Endothelial cell of umbilical vein (primary cell): ENCODE results near the gene AUH. TPM values are rescaled to one million over a fixed set of nuclear protein-coding genes. Genes with fewer than 3 reads are reported as not detected.

Experiments
- BruUV-seq: library from RNA; stranded (reverse); fragments of 400-500 nt; replicated peaks from 2 replicates; lab custom pipeline; 2021; lab: Mats Ljungman, UMichigan
- CTCF ChIA-PET: fragments of 300-600, 350-600 bp; sonication (Branson Sonifier 250); formaldehyde crosslinking; loops from one replicate; lab custom pipeline; 2021; ENCODE audit warnings: antibody characterized with exemption, inconsistent platforms; lab: Charles Lee
- POLR2A ChIA-PET: fragments of 300-600, 350-600 bp; sonication (Branson Sonifier 250); formaldehyde crosslinking; loops from one replicate; lab custom pipeline; 2021; ENCODE audit warnings: antibody characterized with exemption, inconsistent platforms; lab: Charles Lee
- DNase-seq: peaks from one replicate; pipeline ENCODE4 v3.0.0-alpha.2; 2011; ENCODE audit warnings: low read depth, low spot score
- FAIRE-seq: peaks from 2 replicates; lab custom pipeline; 2011; peaks lifted over from hg19 to GRCh38; lab: Jason Lieb, UNC
- H2AFZ ChIP-seq: 2 replicates; pipeline ENCODE4 v1.6.0; 2012; ENCODE audit warnings: low read depth, low read length, control low read depth, inconsistent platforms
- H3K27ac ChIP-seq: 2 replicates; pipeline ENCODE4 v1.5.1; 2011; ENCODE audit warnings: low read depth, mild to moderate bottlenecking, control low read depth, low read length, moderate library complexity; ENCODE audit not compliant: insufficient read depth
- H3K27me3 ChIP-seq, 2 experiments: 2 replicates each; pipeline versions ENCODE4 v1.6.0 to v1.6.1; 2011; ENCODE audit warnings: low read length in 2 of 2, mixed read lengths in 1 of 2; ENCODE audit not compliant: control insufficient read depth in 2 of 2, insufficient read depth in 2 of 2
- H3K36me3 ChIP-seq, 2 experiments: 2 replicates in 1 of 2; 3 replicates in 1 of 2; pipeline ENCODE4 v1.5.1; 2011; ENCODE audit warnings: low read length in 2 of 2, mild to moderate bottlenecking in 1 of 2, moderate library complexity in 1 of 2; ENCODE audit not compliant: control insufficient read depth in 2 of 2, insufficient read depth in 2 of 2; ENCODE audit errors: extremely low read depth in 1 of 2
- H3K4me1 ChIP-seq: 3 replicates; pipeline ENCODE4 v1.5.1; 2011; ENCODE audit warnings: mild to moderate bottlenecking, low read length; ENCODE audit not compliant: control insufficient read depth, insufficient read depth; ENCODE audit errors: extremely low read depth
- H3K4me2 ChIP-seq: 2 replicates; pipeline ENCODE4 v1.6.1; 2011; ENCODE audit warnings: low read length, control low read depth, mixed read lengths; ENCODE audit not compliant: insufficient read depth
- H3K4me3 ChIP-seq, 3 experiments: fragments of 200-600 bp in 1 of 3; sonication (generic), shearing (Covaris generic) in 1 of 3; replicated peaks in 1 of 3; 2 replicates each; pipeline ENCODE4 v1.5.1; 2011 to 2016; ENCODE audit warnings: control low read depth in 3 of 3, low read length in 3 of 3, mild to moderate bottlenecking in 2 of 3, inconsistent platforms in 1 of 3, low read depth in 1 of 3, moderate library complexity in 1 of 3; ENCODE audit not compliant: insufficient read depth in 1 of 3
- H3K79me2 ChIP-seq: 2 replicates; pipeline ENCODE4 v1.6.0; 2012; ENCODE audit warnings: low read length, inconsistent platforms; ENCODE audit not compliant: control insufficient read depth, insufficient read depth
- H3K9ac ChIP-seq: replicated peaks from 2 replicates; pipeline ENCODE3; 2011; ENCODE audit warnings: low read length, control low read depth; ENCODE audit not compliant: insufficient read depth; ENCODE audit errors: extremely low read depth
- H3K9me1 ChIP-seq: replicated peaks from 3 replicates; pipeline ENCODE4 v1.6.0; 2011; ENCODE audit warnings: mild to moderate bottlenecking, low read length; ENCODE audit not compliant: control insufficient read depth, insufficient read depth; ENCODE audit errors: extremely low read depth
- H3K9me3 ChIP-seq: replicated peaks from 2 replicates; pipeline ENCODE4 v1.5.1; 2012; ENCODE audit warnings: low read length, inconsistent platforms; ENCODE audit not compliant: control insufficient read depth, insufficient read depth
- H4K20me1 ChIP-seq: replicated peaks from 2 replicates; pipeline ENCODE3; 2011; ENCODE audit warnings: mild to moderate bottlenecking, low read length; ENCODE audit not compliant: control insufficient read depth, insufficient read depth; ENCODE audit errors: extremely low read depth
- EZH2 ChIP-seq: IDR thresholded peaks from 2 replicates; pipeline ENCODE4 v1.6.1; 2012; ENCODE audit warnings: borderline replicate concordance, low read depth, mild to moderate bottlenecking, moderate library complexity, low read length, inconsistent platforms; ENCODE audit not compliant: severe bottlenecking
- FOS ChIP-seq: IDR thresholded peaks from 2 replicates; pipeline ENCODE4 v1.6.1; 2011; ENCODE audit warnings: mild to moderate bottlenecking, low read length, moderate library complexity, borderline replicate concordance; ENCODE audit not compliant: insufficient read depth
- GATA2 ChIP-seq: IDR thresholded peaks from 2 replicates; pipeline ENCODE4 v1.7.0; 2011; ENCODE audit warnings: low read depth, mild to moderate bottlenecking, moderate library complexity, mixed read lengths, low read length; ENCODE audit not compliant: insufficient read length, insufficient read depth
- JUN ChIP-seq: IDR thresholded peaks from 2 replicates; pipeline ENCODE4 v1.6.1; 2011; ENCODE audit warnings: borderline replicate concordance, low read depth; ENCODE audit not compliant: insufficient read length, insufficient read depth
- MYC ChIP-seq: IDR thresholded peaks from one replicate; pipeline ENCODE4 v1.6.1; 2011; ENCODE audit warnings: mild to moderate bottlenecking, low read depth, low read length
- POLR2A ChIP-seq: IDR thresholded peaks from 2 replicates; pipeline ENCODE4 v1.6.1; 2012; ENCODE audit warnings: low read depth, mild to moderate bottlenecking, control low read depth, low read length
- POLR2AphosphoS5 ChIP-seq: IDR thresholded peaks from 2 replicates; pipeline ENCODE4 v1.6.1; 2012; ENCODE audit warnings: low read depth, mild to moderate bottlenecking, control low read depth, low read length, moderate library complexity; ENCODE audit not compliant: insufficient read depth
- dilution Hi-C: fragments of 300-500 bp; cut with MboI; formaldehyde crosslinking; loops from one replicate; pipeline ENCODE4 v1.15.0; 2019; ENCODE audit warnings: low sequenced_read_pairs; ENCODE audit not compliant: extremely low pct_ligation_motif_present
- intact Hi-C: fragments of 100-400 bp; cut with micrococcal nuclease; formaldehyde crosslinking; loops from one replicate; pipeline ENCODE4 v1.10.0; 2022
- polyA plus RNA-seq, 4 experiments: library from polyadenylated mRNA; depleted of rRNA in 3 of 4; stranded (reverse) in 3 of 4; unstranded in 1 of 4; fragments of >200 nt; gene quantifications; 2 replicates each; pipeline versions ENCODE4 v1.2.1 to v1.2.3, GENCODE V29; 2011 to 2012; ENCODE audit warnings: missing spikeins in 1 of 4
- total RNA-seq: library from RNA; stranded (reverse); gene quantifications from 2 replicates; pipeline ENCODE4 v1.2.3, GENCODE V29; 2021
- TF ChIP-seq, protein P1 (sequence below): IDR thresholded peaks from 2 replicates; pipeline ENCODE4 v1.6.1; 2011; ENCODE audit not compliant: insufficient read depth, insufficient read length
- TF ChIP-seq, protein P2 (sequence below), 2 donors: IDR thresholded peaks; 1 replicate in 1 of 2; 2 replicates in 1 of 2; pipeline ENCODE4 v1.5.1; 2011; ENCODE audit warnings: low read length in 2 of 2, mild to moderate bottlenecking in 2 of 2, moderate library complexity in 2 of 2, control low read depth in 1 of 2, inconsistent platforms in 1 of 2, low read depth in 1 of 2; ENCODE audit not compliant: insufficient read depth in 1 of 2; ENCODE audit errors: extremely low read depth in 1 of 2

Gene AUH
- total and polyA plus RNA-seq, 2 donors (not counting 3 experiments of a cell fraction or from before 2014, with no cell fraction given), result 2.3 to 9.2 TPM

DNA sequence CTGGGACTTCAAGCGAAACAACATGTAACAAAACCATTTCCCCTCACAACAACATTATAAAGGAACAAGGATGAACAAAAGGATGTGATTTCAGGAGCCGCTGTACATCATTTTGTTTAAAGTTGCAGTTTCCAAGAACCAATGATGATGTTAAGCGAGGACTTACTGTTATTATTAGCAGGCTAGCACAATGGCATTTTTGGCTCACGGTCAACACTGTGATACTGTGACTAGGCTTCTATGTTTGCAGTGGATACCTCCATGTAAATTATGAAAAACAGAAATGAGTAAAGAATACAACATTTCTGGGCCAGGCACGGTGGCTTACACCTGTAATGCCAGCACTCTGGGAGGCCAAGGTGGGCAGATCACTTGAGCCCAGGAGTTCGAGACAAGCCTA is 113.0 kb downstream of the AUH start:
- no TSS peak for BruUV-seq
- Histone ChIP-seq H3K27ac (no peak overlapping the region), H3K9ac (no peak overlapping the region), H3K4me2 (no peak overlapping the region), H3K27me3 (no peaks in the 10 kb centered on the region), H4K20me1 (no peaks in the 10 kb centered on the region), H3K9me1 (no peaks in the 10 kb centered on the region), H3K4me1 (peaks cover 3% of the 10 kb centered on the region), H3K9me3 (no peaks in the 10 kb centered on the region), H3K4me3 (no peak overlapping the region), H3K79me2 (no peaks in the 10 kb centered on the region), H2AFZ (no peak overlapping the region), H3K36me3 (no peaks in the 10 kb centered on the region)
- ChIA-PET CTCF (no interaction called here), POLR2A (no interaction called here)
- dilution Hi-C loops, result no loop called here
- TF ChIP-seq FOS, result no peak
- no peak for TF ChIP-seq POLR2A
- TF ChIP-seq, protein P1, sequence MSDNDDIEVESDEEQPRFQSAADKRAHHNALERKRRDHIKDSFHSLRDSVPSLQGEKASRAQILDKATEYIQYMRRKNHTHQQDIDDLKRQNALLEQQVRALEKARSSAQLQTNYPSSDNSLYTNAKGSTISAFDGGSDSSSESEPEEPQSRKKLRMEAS, result no peak
- DNase-seq, result no peak
- FAIRE-seq, result no peak
- intact Hi-C loops, result no loop called here

DNA sequence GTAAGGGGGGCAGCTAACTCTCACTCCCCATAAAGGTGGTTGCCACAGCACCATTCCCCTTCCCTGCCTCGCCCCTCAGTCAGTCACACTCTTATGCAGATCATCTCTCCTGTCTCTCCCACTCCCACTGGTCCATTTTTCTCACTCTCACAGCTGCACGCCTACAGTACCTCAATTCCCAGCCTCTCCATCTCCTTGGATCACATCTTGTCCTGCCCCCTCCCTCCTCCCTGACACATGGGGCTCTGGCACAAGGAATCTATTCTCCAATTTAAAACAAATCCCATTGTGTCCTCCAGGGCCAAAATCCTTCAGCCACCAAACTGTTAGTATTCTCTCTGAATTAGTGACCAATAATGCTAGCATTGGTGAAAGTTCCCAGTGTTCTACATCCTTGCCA is 114.4 kb downstream of the AUH start:
- no TSS peak for BruUV-seq
- no peak overlapping the region for H3K4me3 ChIP-seq
- H3K4me1 ChIP-seq, result peaks cover 3% of the 10 kb centered on the region
- no peak overlapping the region for H3K4me2 ChIP-seq
- no peak for TF ChIP-seq FOS
- TF ChIP-seq JUN, result no peak
- no peak for TF ChIP-seq POLR2AphosphoS5
- TF ChIP-seq POLR2A, result no peak
- TF ChIP-seq MYC, result no peak
- TF ChIP-seq GATA2, result no peak
- TF ChIP-seq, protein P1, result no peak
- TF ChIP-seq EZH2, result no peak
- TF ChIP-seq, protein P2, sequence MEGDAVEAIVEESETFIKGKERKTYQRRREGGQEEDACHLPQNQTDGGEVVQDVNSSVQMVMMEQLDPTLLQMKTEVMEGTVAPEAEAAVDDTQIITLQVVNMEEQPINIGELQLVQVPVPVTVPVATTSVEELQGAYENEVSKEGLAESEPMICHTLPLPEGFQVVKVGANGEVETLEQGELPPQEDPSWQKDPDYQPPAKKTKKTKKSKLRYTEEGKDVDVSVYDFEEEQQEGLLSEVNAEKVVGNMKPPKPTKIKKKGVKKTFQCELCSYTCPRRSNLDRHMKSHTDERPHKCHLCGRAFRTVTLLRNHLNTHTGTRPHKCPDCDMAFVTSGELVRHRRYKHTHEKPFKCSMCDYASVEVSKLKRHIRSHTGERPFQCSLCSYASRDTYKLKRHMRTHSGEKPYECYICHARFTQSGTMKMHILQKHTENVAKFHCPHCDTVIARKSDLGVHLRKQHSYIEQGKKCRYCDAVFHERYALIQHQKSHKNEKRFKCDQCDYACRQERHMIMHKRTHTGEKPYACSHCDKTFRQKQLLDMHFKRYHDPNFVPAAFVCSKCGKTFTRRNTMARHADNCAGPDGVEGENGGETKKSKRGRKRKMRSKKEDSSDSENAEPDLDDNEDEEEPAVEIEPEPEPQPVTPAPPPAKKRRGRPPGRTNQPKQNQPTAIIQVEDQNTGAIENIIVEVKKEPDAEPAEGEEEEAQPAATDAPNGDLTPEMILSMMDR (IDR thresholded peaks at IDR 0.05; ENCODE audit: extremely low read depth in 1 of 2, insufficient read depth in 1 of 2, low read depth in 1 of 2, low read length in 2 of 2), result no peak
- no peak for DNase-seq
- no peak overlapping the region for H3K27ac ChIP-seq
- dilution Hi-C loops (no loop called here), intact Hi-C loops (no loop called here)
- H2AFZ ChIP-seq, result no peak overlapping the region
- POLR2A ChIA-PET, result no interaction called here
- no peaks in the 10 kb centered on the region for H3K36me3 ChIP-seq
- CTCF ChIA-PET, result interaction anchor here (1.2 kb wide), 1 partner anchor 158 kb away, joined by 3 read pairs; no protein-coding TSS in a partner anchor
- H3K27me3 ChIP-seq, result no peaks in the 10 kb centered on the region
- H3K9ac ChIP-seq, result no peak overlapping the region
- no peaks in the 10 kb centered on the region for H3K9me1 ChIP-seq
- H3K79me2 ChIP-seq, result no peaks in the 10 kb centered on the region
- no peak for FAIRE-seq
- H4K20me1 ChIP-seq, result no peaks in the 10 kb centered on the region
- no peaks in the 10 kb centered on the region for H3K9me3 ChIP-seq
